Suppressor macrophage (primary cell): ENCODE measurements around the gene DNAJC13.
"Not testable (repeated sequence)": the region's sequence is repeated elsewhere in the genome, so short reads cannot be mapped to it uniquely, and the experiment has no call there.

Experiments
- DNase-seq, 4 experiments: peaks; one replicate each; pipeline ENCODE4 v3.0.0-alpha.2; 2020 to 2022
- total RNA-seq, 17 experiments: gene quantifications; one replicate each; lab custom pipeline; 2026; ENCODE audit warnings: mixed read lengths in 6 of 17, inconsistent platforms in 3 of 17; lab: John Stamatoyannopoulos, UW

The DNAJC13 gene
- 119 to 287 (median 215) reads per million in 17 experiments for total RNA-seq

DNA sequence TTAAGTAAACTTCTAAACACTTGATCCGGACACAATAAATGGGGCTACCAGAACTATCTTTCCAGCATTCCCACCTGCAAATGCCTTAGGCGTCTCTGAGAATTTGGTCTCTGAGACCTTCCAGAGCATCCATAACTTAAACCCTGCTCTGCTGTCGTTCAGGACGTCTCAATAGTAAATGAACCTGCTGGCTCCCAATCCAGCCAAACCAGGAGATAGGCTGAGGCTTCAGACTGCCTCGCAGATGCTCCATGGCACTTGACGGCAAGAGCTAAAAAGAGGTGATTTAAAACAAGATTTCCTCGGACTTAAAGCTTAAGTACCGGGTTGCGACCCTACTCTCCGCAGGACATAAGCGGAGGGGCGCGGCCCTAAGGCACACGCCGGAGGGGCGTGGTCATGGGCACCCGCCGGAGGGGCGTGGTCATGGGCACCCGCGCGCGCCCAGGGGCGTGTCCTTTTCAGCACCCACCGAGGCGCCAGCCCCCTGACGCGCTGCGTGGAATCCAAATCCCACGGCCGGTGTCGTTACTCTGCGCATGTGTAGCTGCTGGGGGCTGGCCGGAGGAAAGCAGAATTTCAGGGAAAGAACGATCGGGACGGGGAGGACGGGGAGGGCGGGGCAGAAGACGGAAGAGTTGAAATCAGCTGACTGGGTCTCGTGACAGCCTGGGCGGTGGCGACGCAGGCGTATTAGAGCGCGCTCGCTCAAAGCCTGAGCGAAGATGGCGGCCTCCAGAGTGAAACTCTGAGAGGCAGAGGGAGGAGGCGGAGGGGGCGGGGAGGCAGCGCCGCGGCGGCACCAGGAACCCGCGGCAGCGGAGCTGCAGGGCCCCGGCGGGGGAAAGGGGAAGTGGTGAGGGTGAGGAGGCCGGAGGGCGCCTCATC lies at the start of gene DNAJC13:
TSS of gene DNAJC13 (plus strand) at position 696 of the 888 bp plus-strand sequence. CDS start 17,049 bp downstream, outside the sequence.
- peak; percentile 97 to 99 (median 98) for DNase-seq

DNA sequence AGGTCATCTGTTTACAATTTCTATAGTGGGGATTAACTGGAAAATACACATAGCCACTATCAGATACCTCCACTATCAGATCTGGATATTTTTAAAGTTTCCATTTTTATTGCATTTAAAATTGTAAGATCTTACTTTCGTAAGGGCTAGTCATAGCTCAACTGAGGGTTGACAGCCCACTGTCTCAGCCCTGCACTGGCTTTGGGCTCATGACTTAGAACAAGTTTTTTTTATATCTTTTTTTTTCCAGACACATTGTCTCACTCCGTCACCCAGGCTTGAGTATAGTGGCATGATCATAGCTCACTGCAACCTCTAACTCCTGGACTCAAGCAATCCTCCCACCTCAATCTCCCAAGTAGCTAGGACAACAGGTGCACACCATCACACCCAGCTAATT lies 48.8 kb upstream of the DNAJC13 start:
- no peak for DNase-seq

DNA sequence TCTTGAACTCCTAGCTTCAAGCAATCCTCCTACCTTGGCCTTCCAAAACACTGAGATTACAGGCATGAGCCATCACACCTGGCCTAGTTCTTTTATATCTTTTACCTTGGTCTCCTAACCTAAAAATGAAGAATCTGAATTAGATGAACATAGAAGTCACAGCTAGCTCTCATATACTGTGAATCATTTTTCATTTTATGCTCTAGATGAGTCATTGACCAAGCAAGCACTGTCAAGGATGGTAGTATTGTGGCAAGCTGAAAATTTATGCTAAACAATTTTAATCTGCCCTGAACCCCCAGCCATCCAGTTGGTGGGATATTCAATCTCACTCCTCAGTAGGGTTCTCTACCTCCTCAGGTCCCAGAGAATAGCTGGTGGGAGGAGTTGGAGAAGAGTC lies 48.3 kb upstream of the DNAJC13 start:
- DNase-seq = no peak

DNA sequence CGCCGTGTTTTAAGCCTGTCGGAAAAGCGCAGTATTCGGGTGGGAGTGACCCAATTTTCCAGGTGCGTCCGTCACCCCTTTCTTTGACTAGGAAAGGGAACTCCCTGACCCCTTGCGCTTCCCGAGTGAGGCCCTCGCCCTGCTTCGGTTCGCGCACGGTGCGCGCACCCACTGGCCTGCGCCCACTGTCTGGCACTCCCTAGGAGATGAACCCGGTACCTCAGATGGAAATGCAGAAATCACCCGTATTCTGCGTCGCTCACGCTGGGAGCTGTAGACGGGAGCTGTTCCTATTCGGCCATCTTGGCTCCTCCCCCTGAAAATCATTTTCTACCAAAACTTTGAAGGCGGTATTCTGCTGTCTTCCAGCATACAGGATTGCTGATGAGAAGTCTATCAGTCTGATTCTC lies 40.4 kb upstream of the DNAJC13 start:
- not testable (repeated sequence) for DNase-seq

- DNase-seq = no peak
These were observed 39.1 kb upstream of the DNAJC13 start for GRCh38 chr3:132378048-132378762.

GRCh38 chr3:132378846-132379245 lies 38.5 kb upstream of the DNAJC13 start:
- no peak for DNase-seq

DNA sequence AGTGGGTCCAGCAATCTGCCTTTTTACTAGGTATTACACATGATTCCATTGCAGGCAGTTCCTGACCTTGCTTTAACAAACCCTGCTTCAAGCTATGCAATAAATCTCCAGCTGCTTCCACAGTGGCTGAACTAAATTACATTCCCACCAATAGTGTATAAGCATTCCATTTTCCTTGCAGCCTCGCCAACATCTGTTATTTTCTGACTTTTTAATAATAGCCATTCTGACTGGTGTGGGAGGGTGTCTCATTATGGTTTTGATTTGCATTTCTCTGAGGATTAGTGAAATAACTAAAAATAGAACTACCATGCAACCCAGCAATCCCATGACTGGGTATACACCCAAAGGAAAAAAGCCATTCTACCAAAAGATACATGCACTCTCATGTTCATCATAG lies 36.4 kb upstream of the DNAJC13 start:
- DNase-seq = peak in 1 of 4 experiments; percentile 6

DNA sequence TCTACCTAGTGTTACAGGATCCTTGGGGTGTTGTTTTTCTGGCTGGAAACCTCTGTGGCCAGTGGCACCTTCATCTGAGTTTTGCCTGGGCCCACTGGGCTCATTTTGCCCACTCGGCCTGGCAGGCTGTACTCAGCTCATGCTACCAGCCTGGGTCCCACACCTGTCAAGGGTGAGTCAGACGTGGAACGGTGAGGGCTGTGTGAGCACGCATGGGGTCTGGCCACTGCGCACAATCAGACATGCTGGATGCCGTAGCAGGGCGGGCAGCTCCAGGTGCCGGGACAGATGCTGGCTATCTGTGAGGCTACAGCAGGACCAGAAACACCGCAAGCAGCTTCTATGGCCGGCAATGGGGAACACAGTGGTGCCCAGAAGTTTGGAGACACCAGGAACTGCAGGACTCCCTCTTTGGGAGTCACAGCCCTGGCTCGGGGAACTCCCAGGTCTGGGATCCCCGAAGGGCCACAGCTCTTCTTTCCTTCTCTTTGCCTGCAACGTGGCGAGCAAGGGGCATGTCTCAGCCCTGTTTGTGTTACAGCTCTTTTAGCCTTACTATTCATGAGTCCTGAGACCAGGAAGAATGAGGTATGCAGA lies 35.9 kb upstream of the DNAJC13 start:
- DNase-seq = no peak

DNA sequence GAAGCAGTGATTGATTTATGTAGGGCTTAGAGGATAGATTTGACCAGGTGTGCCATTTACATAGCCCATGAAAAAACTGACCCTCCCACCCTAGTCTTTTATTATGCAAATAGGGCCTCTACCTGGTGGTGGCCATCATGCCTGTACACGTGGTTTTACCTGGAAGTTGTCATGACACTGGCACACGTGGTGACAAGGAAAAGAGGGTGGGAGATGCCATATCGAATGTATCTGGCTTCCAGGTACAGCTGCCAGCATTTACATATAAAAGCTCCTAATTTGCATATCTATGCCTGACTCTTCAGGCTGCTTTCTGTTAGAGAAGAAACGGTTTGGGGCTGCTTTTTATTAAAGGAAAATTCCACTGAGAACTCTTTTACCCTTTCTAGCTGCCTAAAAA lies 35.0 kb upstream of the DNAJC13 start:
- no peak for DNase-seq

- DNase-seq = no peak
These were observed 34.6 kb upstream of the DNAJC13 start for GRCh38 chr3:132382688-132383194.

DNA sequence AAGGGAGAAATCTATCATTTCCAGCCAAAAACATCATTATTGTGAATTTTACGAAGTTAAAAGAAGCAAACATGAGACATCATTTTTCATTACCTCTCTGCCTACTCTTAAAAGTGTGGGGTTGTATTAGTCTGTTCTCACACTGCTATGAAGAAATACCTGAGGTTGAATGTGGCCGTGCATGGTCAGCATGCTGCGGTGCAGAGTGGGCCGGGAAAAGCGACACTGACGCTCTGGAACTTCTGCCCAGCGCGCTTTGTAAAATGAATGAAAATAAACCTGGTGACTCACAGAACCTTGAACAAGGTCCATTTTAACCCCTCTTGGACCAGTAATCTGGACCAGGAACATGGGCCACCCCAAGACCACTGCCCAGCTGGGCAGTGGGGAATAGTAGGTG lies 31.0 kb upstream of the DNAJC13 start:
- no peak for DNase-seq

GRCh38 chr3:132392675-132393074 lies 24.6 kb upstream of the DNAJC13 start:
- peak; percentile 5 to 54 (median 44) for DNase-seq

DNA sequence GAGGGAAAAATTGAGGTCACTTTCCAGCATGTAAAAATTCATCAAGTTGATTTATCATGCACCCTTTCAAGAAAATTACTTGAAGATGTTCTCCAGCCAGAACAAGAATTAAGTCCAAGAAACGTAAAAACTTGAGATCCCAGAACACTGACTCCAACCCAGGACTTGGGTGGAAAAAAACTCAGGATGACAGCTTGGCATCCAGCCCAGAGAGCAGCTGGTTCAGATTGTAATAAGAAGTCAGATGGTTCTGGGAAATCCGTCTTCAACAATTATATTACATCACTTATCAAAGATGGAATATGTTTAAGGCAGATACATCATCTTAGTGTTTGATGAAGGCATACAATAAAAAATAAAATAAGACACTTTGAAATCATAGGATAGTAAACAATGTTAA lies 23.0 kb upstream of the DNAJC13 start:
- no peak for DNase-seq

GRCh38 chr3:132395126-132395525 lies 22.2 kb upstream of the DNAJC13 start:
- no peak for DNase-seq

DNA sequence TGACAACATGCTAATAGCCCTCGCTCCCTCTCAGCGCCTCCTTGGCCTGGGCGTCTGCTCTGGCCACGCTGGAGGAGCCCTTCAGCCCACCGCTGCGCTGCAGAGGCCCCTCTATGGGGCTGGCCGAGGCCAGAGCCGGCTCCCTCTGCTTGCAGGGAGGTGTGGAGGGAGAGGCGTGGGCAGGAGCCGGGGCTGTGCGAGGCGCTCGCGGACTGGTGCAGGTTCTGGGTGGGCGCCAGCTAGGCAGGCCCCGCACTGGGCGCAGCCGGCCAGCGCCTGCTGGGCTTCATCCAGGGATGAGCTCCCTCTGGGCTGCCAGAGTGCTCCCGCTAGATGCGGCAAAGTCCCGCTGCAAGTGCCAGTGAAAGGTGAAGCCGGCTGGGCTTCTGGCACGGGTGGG lies 21.0 kb upstream of the DNAJC13 start:
- DNase-seq = no peak

DNA sequence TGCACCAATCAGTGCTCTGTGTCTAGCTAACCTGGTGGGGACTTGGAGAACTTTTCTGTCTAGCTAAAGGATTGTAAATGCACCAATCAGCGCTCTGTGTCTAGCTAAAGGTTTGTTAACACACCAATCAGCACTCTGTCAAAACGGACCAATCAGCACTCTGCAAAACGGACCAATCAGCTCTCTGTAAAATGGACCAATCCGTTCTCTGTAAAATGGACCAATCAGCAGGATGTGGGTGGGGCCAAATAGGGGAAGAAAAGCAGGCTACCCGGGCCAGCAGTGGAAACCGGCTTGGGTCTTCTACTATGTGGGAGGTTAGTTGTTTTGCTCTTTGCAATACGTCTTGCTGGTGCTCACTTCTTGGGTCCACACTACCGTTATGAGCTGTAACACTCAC lies 20.5 kb upstream of the DNAJC13 start:
- DNase-seq = not testable (repeated sequence)

DNA sequence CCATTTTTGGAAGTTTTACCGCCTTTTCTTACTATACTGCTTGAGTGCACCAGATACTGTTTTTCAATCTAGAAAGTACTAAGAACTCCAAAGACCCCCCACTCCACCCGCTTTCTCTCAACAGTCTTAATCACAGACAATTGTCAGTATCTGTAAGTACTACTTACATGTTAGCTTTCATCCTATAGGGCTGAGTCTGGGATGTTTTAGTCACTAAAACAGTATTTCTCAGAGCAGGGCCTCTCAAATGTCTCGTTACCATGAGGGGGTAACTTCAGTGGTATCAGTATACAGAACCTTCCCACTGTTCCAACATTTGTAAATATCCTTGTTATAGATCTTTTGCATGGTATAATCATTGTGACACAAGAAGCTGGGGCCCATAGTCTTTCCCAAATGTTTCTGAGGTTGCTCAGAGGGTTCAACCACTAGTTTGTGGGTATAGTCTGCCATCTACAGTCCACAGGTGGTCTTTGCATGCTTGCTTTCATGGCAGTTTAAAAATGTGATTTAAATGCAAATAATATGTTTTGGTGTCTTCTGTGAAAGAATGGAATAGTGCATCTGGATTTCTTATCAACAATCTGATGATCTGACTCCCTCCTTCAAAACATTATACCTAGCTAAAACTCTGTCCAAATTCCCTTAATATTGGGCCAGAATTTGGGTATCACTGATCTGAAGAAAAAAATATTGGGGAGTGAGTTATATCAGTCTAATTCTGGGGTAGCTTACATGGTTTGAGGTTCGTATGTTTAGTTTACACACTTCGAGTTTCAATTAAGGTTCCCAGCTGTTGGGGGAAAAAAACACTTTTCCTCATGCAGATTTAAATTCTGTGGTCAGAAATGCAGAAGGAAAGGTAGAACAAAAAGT lies 18.0 kb upstream of the DNAJC13 start:
- DNase-seq = peak; percentile 65 to 76 (median 68)

GRCh38 chr3:132401255-132401654 lies 16.0 kb upstream of the DNAJC13 start:
- DNase-seq = no peak

DNA sequence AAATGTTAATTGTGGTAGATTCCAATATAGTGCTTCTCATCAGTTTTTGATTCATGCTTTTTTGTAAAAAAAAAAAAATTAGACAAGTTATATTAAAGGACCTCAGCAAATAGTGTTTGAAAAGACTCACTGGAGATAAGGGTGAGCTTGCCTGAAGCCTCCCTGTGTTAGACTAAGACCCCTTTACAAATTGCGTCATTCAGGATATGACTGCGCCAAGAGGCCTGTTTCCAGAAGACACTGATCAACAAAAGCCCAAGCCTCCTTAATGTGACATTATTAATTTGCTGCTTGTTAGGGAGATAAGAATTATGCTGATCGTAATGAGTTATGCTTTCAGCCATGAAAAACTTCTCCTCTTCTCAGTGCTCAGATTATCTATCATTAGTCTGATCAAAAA lies 13.0 kb upstream of the DNAJC13 start:
- DNase-seq = no peak

GRCh38 chr3:132405188-132405587 lies 12.1 kb upstream of the DNAJC13 start:
- DNase-seq = no peak

DNA sequence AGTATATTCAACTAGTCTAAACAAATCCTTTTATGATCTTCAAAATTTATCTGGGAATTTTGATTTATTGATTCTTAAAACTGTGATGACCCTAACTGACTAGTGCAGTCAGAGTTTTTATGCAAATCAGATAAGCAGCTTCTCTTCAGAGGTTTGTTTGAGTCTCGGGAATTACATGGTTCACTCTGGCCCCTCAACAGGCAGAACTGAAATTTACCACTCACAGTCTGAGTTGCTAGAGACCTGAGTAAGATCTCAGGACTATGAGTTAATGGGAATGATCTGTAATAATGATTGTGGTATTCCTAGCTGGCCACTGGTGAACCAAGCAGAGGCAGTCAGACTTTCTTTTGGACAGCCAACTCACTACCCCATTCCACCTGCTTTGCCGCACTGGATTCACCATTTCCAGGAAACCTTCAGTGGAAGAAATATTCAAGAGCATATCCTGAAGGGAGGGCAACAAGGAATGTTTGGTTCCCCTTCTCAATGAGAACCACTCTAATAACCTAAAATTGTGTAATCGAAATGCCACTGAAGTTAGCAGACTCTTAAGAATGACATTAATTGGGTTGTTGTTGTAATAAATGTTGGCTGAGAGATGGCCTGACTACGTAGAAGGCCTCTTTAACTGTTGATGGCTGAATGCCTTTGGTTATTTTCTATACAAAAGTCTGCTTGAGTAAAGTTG lies 11.5 kb upstream of the DNAJC13 start:
- peak in 2 of 4 experiments; percentile 9 to 12 for DNase-seq
